H1 (cell line): ENCODE results near the gene ANGPTL5. TPM values are rescaled to one million over a fixed set of nuclear protein-coding genes. Genes with fewer than 3 reads are reported as not detected.

Experiments
- CTCF ChIA-PET: fragments of 300-600 bp; sonication (Branson Sonifier 250); formaldehyde crosslinking; loops from one replicate; lab custom pipeline; 2021; ENCODE audit not compliant: partially characterized antibody; lab: Charles Lee
- POLR2A ChIA-PET: fragments of 300-600 bp; sonication (Branson Sonifier 250); formaldehyde crosslinking; loops from one replicate; lab custom pipeline; 2021; ENCODE audit warnings: inconsistent platforms; ENCODE audit not compliant: partially characterized antibody; lab: Charles Lee
- DNase-seq, 2 experiments: peaks; one replicate each; pipeline versions ENCODE4 v3.0.0 to v3.0.0-alpha.2; 2010 to 2022; ENCODE audit warnings: low spot score in 2 of 2, low read depth in 1 of 2, mixed read lengths in 1 of 2
- FAIRE-seq: peaks from 2 replicates; lab custom pipeline; 2011; peaks lifted over from hg19 to GRCh38; lab: Jason Lieb, UNC
- H2AFZ ChIP-seq: 2 replicates; pipeline ENCODE4 v1.8.1; 2012; ENCODE audit warnings: low read length, inconsistent platforms
- H2AK5ac ChIP-seq: 2 replicates; pipeline ENCODE4 v1.6.1; 2013; ENCODE audit warnings: low read depth, low read length
- H2BK120ac ChIP-seq: replicated peaks from 2 replicates; pipeline ENCODE3; 2013; ENCODE audit warnings: low read depth, low read length, inconsistent platforms
- H2BK12ac ChIP-seq: 2 replicates; pipeline ENCODE4 v1.6.1; 2013; ENCODE audit warnings: low read depth, low read length
- H2BK15ac ChIP-seq: 2 replicates; pipeline ENCODE4 v1.6.1; 2013; ENCODE audit warnings: low read length
- H2BK20ac ChIP-seq: 2 replicates; pipeline ENCODE4 v1.6.1; 2013; ENCODE audit warnings: low read length
- H2BK5ac ChIP-seq: 2 replicates; pipeline ENCODE4 v1.6.1; 2013; ENCODE audit warnings: low read depth, low read length
- H3K14ac ChIP-seq: 2 replicates; pipeline ENCODE4 v1.6.1; 2013; ENCODE audit warnings: inconsistent platforms; ENCODE audit not compliant: insufficient read length
- H3K18ac ChIP-seq: 2 replicates; pipeline ENCODE4 v1.6.1; 2013; ENCODE audit warnings: low read length; ENCODE audit errors: extremely low read depth
- H3K23ac ChIP-seq: 2 replicates; pipeline ENCODE4 v1.6.1; 2013; ENCODE audit warnings: inconsistent platforms; ENCODE audit not compliant: insufficient read length
- H3K23me2 ChIP-seq: 2 replicates; pipeline ENCODE4 v1.6.1; 2013; ENCODE audit warnings: low read depth, low read length
- H3K27ac ChIP-seq: 2 replicates; pipeline ENCODE4 v1.6.1; 2011; ENCODE audit warnings: low read depth, low read length, inconsistent platforms
- H3K27me3 ChIP-seq, 4 experiments: replicated peaks in 1 of 4; 1 replicate in 1 of 4; 2 replicates in 3 of 4; pipeline versions ENCODE4 v1.6.1 to v1.8.1; 2011 to 2013; ENCODE audit warnings: low read length in 3 of 4, mild to moderate bottlenecking in 3 of 4, inconsistent platforms in 2 of 4, mixed read lengths in 2 of 4, moderate library complexity in 1 of 4; ENCODE audit not compliant: control insufficient read depth in 3 of 4, insufficient read depth in 3 of 4; ENCODE audit errors: extremely low read depth in 1 of 4
- H3K36me3 ChIP-seq, 4 experiments: 2 replicates each; pipeline versions ENCODE4 v1.6.1 to v1.8.1; 2011 to 2013; ENCODE audit warnings: mild to moderate bottlenecking in 4 of 4, low read length in 3 of 4, moderate library complexity in 2 of 4, control low read depth in 1 of 4, inconsistent platforms in 1 of 4; ENCODE audit not compliant: insufficient read depth in 4 of 4, control insufficient read depth in 2 of 4
- H3K4ac ChIP-seq: replicated peaks from 2 replicates; pipeline ENCODE3; 2013; ENCODE audit warnings: low read length, low read depth, mixed read lengths, inconsistent platforms; ENCODE audit not compliant: insufficient read length
- H3K4me1 ChIP-seq, 4 experiments: replicated peaks in 1 of 4; 1 replicate in 1 of 4; 2 replicates in 3 of 4; pipeline versions ENCODE4 v1.6.1 to v1.8.1; 2011 to 2013; ENCODE audit warnings: low read length in 3 of 4, inconsistent platforms in 2 of 4, mixed read lengths in 1 of 4; ENCODE audit not compliant: insufficient read depth in 4 of 4, control insufficient read depth in 3 of 4
- H3K4me2 ChIP-seq, 2 experiments: 2 replicates each; pipeline versions ENCODE4 v1.6.1 to v1.8.1; 2011 to 2013; ENCODE audit warnings: low read depth in 2 of 2, low read length in 2 of 2, control low read depth in 1 of 2, inconsistent platforms in 1 of 2, mild to moderate bottlenecking in 1 of 2; ENCODE audit not compliant: insufficient read depth in 1 of 2
- H3K4me3 ChIP-seq, 4 experiments: fragments of 200-600, 300-600 bp in 1 of 4; sonication (generic), shearing (Covaris generic), sonication (Bioruptor Twin) in 1 of 4; 2 replicates each; pipeline versions ENCODE4 v1.5.1 to v1.8.1; 2011 to 2016; ENCODE audit warnings: low read length in 4 of 4, low read depth in 3 of 4, control low read depth in 2 of 4, inconsistent platforms in 2 of 4, mild to moderate bottlenecking in 2 of 4, mixed read lengths in 1 of 4, moderate library complexity in 1 of 4; ENCODE audit not compliant: insufficient read depth in 2 of 4; ENCODE audit errors: extremely low read depth in 1 of 4
- H3K56ac ChIP-seq: replicated peaks from 2 replicates; pipeline ENCODE3; 2013; ENCODE audit warnings: low read depth, mild to moderate bottlenecking, mixed read lengths, low read length, inconsistent platforms; ENCODE audit not compliant: insufficient read length
- H3K79me1 ChIP-seq: 2 replicates; pipeline ENCODE4 v1.6.1; 2013; ENCODE audit warnings: low read depth, low read length, control low read depth
- H3K79me2 ChIP-seq, 2 experiments: 2 replicates each; pipeline versions ENCODE4 v1.6.1 to v1.8.1; 2012 to 2013; ENCODE audit warnings: low read length in 2 of 2, mild to moderate bottlenecking in 2 of 2, inconsistent platforms in 1 of 2; ENCODE audit not compliant: insufficient read depth in 2 of 2, control insufficient read depth in 1 of 2
- H3K9ac ChIP-seq, 4 experiments: replicated peaks in 1 of 4; 1 replicate in 1 of 4; 2 replicates in 3 of 4; pipeline versions ENCODE4 v1.6.1 to v1.8.1; 2011 to 2013; ENCODE audit warnings: low read depth in 3 of 4, low read length in 3 of 4, control low read depth in 2 of 4, mild to moderate bottlenecking in 2 of 4, moderate library complexity in 2 of 4, inconsistent platforms in 1 of 4; ENCODE audit errors: extremely low read depth in 1 of 4
- H3K9me3 ChIP-seq, 2 experiments: 2 replicates each; pipeline versions ENCODE4 v1.6.1 to v1.8.1; 2012 to 2013; ENCODE audit warnings: mild to moderate bottlenecking in 2 of 2, moderate library complexity in 2 of 2, control low read depth in 1 of 2, inconsistent platforms in 1 of 2, low read depth in 1 of 2, low read length in 1 of 2, mixed read lengths in 1 of 2; ENCODE audit not compliant: insufficient read depth in 2 of 2
- H4K20me1 ChIP-seq, 2 experiments: replicated peaks in 1 of 2; 2 replicates each; pipeline versions ENCODE3 to v1.8.1; 2011 to 2013; ENCODE audit warnings: inconsistent platforms in 2 of 2, low read length in 2 of 2, mild to moderate bottlenecking in 1 of 2; ENCODE audit not compliant: insufficient read depth in 2 of 2, control insufficient read depth in 1 of 2
- H4K5ac ChIP-seq: 2 replicates; pipeline ENCODE4 v1.6.1; 2013; ENCODE audit warnings: low read length, low read depth, mixed read lengths, inconsistent platforms; ENCODE audit not compliant: insufficient read length
- H4K8ac ChIP-seq: 2 replicates; pipeline ENCODE4 v1.8.0; 2013; ENCODE audit warnings: mild to moderate bottlenecking, moderate library complexity, low read length, inconsistent platforms; ENCODE audit not compliant: insufficient read depth; ENCODE audit errors: extremely low read depth
- H4K91ac ChIP-seq: replicated peaks from 2 replicates; pipeline ENCODE3; 2013; ENCODE audit warnings: low read length, mixed read lengths, inconsistent platforms; ENCODE audit not compliant: insufficient read length
- CEBPB ChIP-seq: IDR thresholded peaks from 2 replicates; pipeline ENCODE4 v1.6.1; 2012; ENCODE audit warnings: low read depth, low read length
- CHD2 ChIP-seq: IDR thresholded peaks from 2 replicates; pipeline ENCODE4 v1.6.1; 2012; ENCODE audit warnings: low read length, improper control_type of control experiment
- KDM1A ChIP-seq: fragments of 200-600, 300-600 bp; sonication (generic); IDR thresholded peaks from 2 replicates; pipeline ENCODE4 v1.7.1; 2016; ENCODE audit warnings: mild to moderate bottlenecking, low read length, borderline replicate concordance
- KDM5A ChIP-seq: fragments of 200-600 bp; IDR thresholded peaks from 2 replicates; pipeline ENCODE4 v1.7.1; 2012; ENCODE audit warnings: mild to moderate bottlenecking, low read length, inconsistent platforms, mixed read lengths
- MAFK ChIP-seq: IDR thresholded peaks from 2 replicates; pipeline ENCODE4 v1.6.1; 2012; ENCODE audit warnings: low read depth, mild to moderate bottlenecking, improper control_type of control experiment, low read length
- MAX ChIP-seq: IDR thresholded peaks from 2 replicates; pipeline ENCODE4 v1.6.1; 2012; ENCODE audit warnings: inconsistent platforms
- RXRA ChIP-seq: IDR thresholded peaks from 2 replicates; pipeline ENCODE4 v1.6.1; 2011; ENCODE audit warnings: low read depth, mild to moderate bottlenecking, low read length, moderate library complexity; ENCODE audit not compliant: insufficient read depth
- SIX5 ChIP-seq: IDR thresholded peaks from 2 replicates; pipeline ENCODE4 v1.6.1; 2011; ENCODE audit warnings: mild to moderate bottlenecking, low read depth, low read length
- polyA plus RNA-seq, 7 experiments: library from polyadenylated mRNA; depleted of rRNA in 3 of 7; stranded (reverse) in 5 of 7; unstranded in 2 of 7; fragments of >200 nt in 5 of 7; fragments of 200-250 nt in 2 of 7; gene quantifications; 1 replicate in 5 of 7; 2 replicates in 1 of 7; 4 replicates in 1 of 7; pipeline versions ENCODE4 v1.2.1 to v1.2.3, GENCODE V29; 2011 to 2013; ENCODE audit warnings: missing spikeins in 2 of 7, mixed read lengths in 2 of 7
- total RNA-seq: library from RNA; stranded (reverse); fragmentation: NEBNext Ultra II Directional; extraction: Animal tissue kit (Norgen Biotek cat#: 25700); gene quantifications from 2 replicates; pipeline ENCODE4 v1.2.1, GENCODE V29; 2021

ANGPTL5 gene
- total and polyA plus RNA-seq, 2 of the 8 experiments (the other 6 are each of a cell fraction or from before 2014, with no cell fraction given), result not detected

- DNase-seq, result no peak
- Histone ChIP-seq H2BK15ac (no peak overlapping the region), H3K56ac (no peak overlapping the region), H3K4ac (no peak overlapping the region), H3K18ac (no peak overlapping the region), H3K27ac (no peak overlapping the region), H3K23me2 (no peaks in the 10 kb centered on the region), H3K4me1 (no peaks in the 10 kb centered on the region), H2AFZ (0 out of 2 replicates have a peak overlapping the region, but pooled peaks have one; percentile 72), H2BK20ac (no peak overlapping the region), H2BK12ac (no peak overlapping the region), H2BK120ac (no peak overlapping the region), H3K4me3 (no peak overlapping the region), H3K79me2 (no peaks in the 10 kb centered on the region), H3K23ac (no peak overlapping the region), H4K91ac (no peak overlapping the region), H3K79me1 (no peaks in the 10 kb centered on the region), H4K20me1 (no peaks in the 10 kb centered on the region), H4K5ac (no peak overlapping the region), H3K36me3 (no peaks in the 10 kb centered on the region), H3K4me2 (no peak overlapping the region), H3K9ac (no peak overlapping the region), H2AK5ac (no peak overlapping the region), H3K14ac (no peak overlapping the region), H4K8ac (no peak overlapping the region), H2BK5ac (no peak overlapping the region), H3K27me3 (no peaks in the 10 kb centered on the region), H3K9me3 (peaks cover 4 to 7% of the 10 kb centered on the region in 2 experiments; a peak in 2 of 4 replicates)
- CTCF ChIA-PET, result interaction anchor here (0.7 to 7.0 kb wide), 12 partner anchors 9 to 432 kb away, joined by 3 to 134 read pairs (median 14); no protein-coding TSS in a partner anchor
- TF ChIP-seq KDM1A, result no peak
- TF ChIP-seq KDM5A, result no peak
- no peak for TF ChIP-seq MAX
- no peak for TF ChIP-seq RXRA
- TF ChIP-seq CEBPB, result no peak
- no peak for TF ChIP-seq CHD2
- no peak for TF ChIP-seq MAFK
- TF ChIP-seq SIX5, result no peak
- POLR2A ChIA-PET, result no interaction called here
- no peak for FAIRE-seq
Observed at GRCh38 chr11:101863361-101863760, 53.0 kb downstream of the ANGPTL5 start.
